Nephron (organoid): ENCODE measurements around the gene THOC6.

Experiments used
- H3K27ac Mint-ChIP-seq, 3 experiments: 2 replicates each; pipeline ENCODE4 v1.8.0; 2020; ENCODE audit warnings: mixed read lengths in 3 of 3, mild to moderate bottlenecking in 2 of 3, moderate library complexity in 1 of 3
- H3K27me3 Mint-ChIP-seq: 2 replicates; pipeline ENCODE4 v1.8.0; 2021; ENCODE audit warnings: low read depth, mild to moderate bottlenecking, moderate library complexity, mixed read lengths
- H3K36me3 Mint-ChIP-seq: 2 replicates; pipeline ENCODE4 v1.8.0; 2020; ENCODE audit warnings: low read depth, mixed read lengths
- H3K4me1 Mint-ChIP-seq: 2 replicates; pipeline ENCODE4 v1.8.0; 2020; ENCODE audit warnings: mixed read lengths
- H3K4me3 Mint-ChIP-seq, 3 experiments: 2 replicates each; pipeline ENCODE4 v1.8.0; 2020; ENCODE audit warnings: mild to moderate bottlenecking in 3 of 3, mixed read lengths in 3 of 3, moderate library complexity in 2 of 3
- H3K9me3 Mint-ChIP-seq: 2 replicates; pipeline ENCODE4 v1.8.0; 2020; ENCODE audit warnings: mixed read lengths
- CTCF ChIP-seq, 3 experiments: fragments of 200-600 bp; sonication (generic); IDR thresholded peaks; one replicate each; pipeline ENCODE4 v1.5.0; 2021; ENCODE audit warnings: antibody characterized with exemption in 3 of 3; ENCODE audit not compliant: unreplicated experiment in 3 of 3

THOC6 gene

GRCh38 chr16:3042376-3042775, 18.5 kb downstream of the THOC6 start:
- H3K4me3 Mint-ChIP-seq: no peak overlapping the region
- H3K9me3 Mint-ChIP-seq: no peaks in the 10 kb centered on the region
- no peaks in the 10 kb centered on the region for H3K36me3 Mint-ChIP-seq
- peaks cover 92% of the 10 kb centered on the region for H3K27me3 Mint-ChIP-seq
- peaks cover 5% of the 10 kb centered on the region for H3K4me1 Mint-ChIP-seq
- H3K27ac Mint-ChIP-seq: no peak overlapping the region
- no peak for TF ChIP-seq CTCF (IDR thresholded peaks at IDR 0.05; ENCODE audit: unreplicated experiment in 3 of 3)

GRCh38 chr16:3044708-3045107, 20.9 kb downstream of the THOC6 start:
- no peaks in the 10 kb centered on the region for H3K9me3 Mint-ChIP-seq
- H3K27ac Mint-ChIP-seq: no peak overlapping the region
- peaks cover 92% of the 10 kb centered on the region for H3K27me3 Mint-ChIP-seq
- peaks cover 5% of the 10 kb centered on the region for H3K4me1 Mint-ChIP-seq
- H3K4me3 Mint-ChIP-seq: peak overlapping the region; percentile 69 to 81 (median 77)
- no peak for TF ChIP-seq CTCF (IDR thresholded peaks at IDR 0.05; ENCODE audit: unreplicated experiment in 3 of 3)
- H3K36me3 Mint-ChIP-seq: no peaks in the 10 kb centered on the region

- H3K27ac Mint-ChIP-seq: no peak within 1 kb of the TSS
- H3K4me1 Mint-ChIP-seq: peaks cover 5% of the 10 kb centered on the region
- no peaks in the 10 kb centered on the region for H3K36me3 Mint-ChIP-seq
- TF ChIP-seq CTCF (IDR thresholded peaks at IDR 0.05; ENCODE audit: unreplicated experiment in 3 of 3): no peak
- peak within 1 kb of the TSS; percentile 73 to 81 (median 73) for H3K4me3 Mint-ChIP-seq
- H3K27me3 Mint-ChIP-seq: peaks cover 92% of the 10 kb centered on the region
- H3K9me3 Mint-ChIP-seq: no peaks in the 10 kb centered on the region
Observed at GRCh38 chr16:3045758-3046640, 22.2 kb downstream of the THOC6 start, which contains the start of gene MMP25. MMP25 (plus strand) TSS chr16:3046561; CDS start chr16:3046918, 357 bp downstream.

- peaks cover 5% of the 10 kb centered on the region for H3K4me1 Mint-ChIP-seq
- peaks cover 89% of the 10 kb centered on the region for H3K27me3 Mint-ChIP-seq
- H3K27ac Mint-ChIP-seq: no peak overlapping the region
- no peaks in the 10 kb centered on the region for H3K9me3 Mint-ChIP-seq
- H3K36me3 Mint-ChIP-seq: no peaks in the 10 kb centered on the region
- TF ChIP-seq CTCF (IDR thresholded peaks at IDR 0.05; ENCODE audit: unreplicated experiment in 3 of 3): no peak
- H3K4me3 Mint-ChIP-seq: peak overlapping the region in 2 of 3 experiments; percentile 53 to 60
Observed at GRCh38 chr16:3046641-3047386, 23.0 kb downstream of the THOC6 start.

GRCh38 chr16:3047387-3047720, 23.5 kb downstream of the THOC6 start:
- Mint-ChIP-seq H3K9me3 (no peaks in the 10 kb centered on the region), H3K4me3 (peak overlapping the region in 2 of 3 experiments; percentile 47 to 74), H3K27me3 (peaks cover 89% of the 10 kb centered on the region), H3K27ac (no peak overlapping the region), H3K36me3 (no peaks in the 10 kb centered on the region), H3K4me1 (peaks cover 5% of the 10 kb centered on the region)
- TF ChIP-seq CTCF (IDR thresholded peaks at IDR 0.05; ENCODE audit: unreplicated experiment in 3 of 3): no peak
